ENCODE results near the gene MED13L.

The MED13L gene

GRCh38 chr12:116303929-116304328 is 26.4 kb upstream of the MED13L start:
- H3K36me3 ChIP-seq (ENCODE audit: control insufficient read depth in 4 of 4, insufficient read depth in 4 of 4, low read length in 3 of 4): no peaks in the 10 kb centered on the region
- WGBS (ENCODE audit: insufficient coverage): 100% methylated on average over 1 of the region's 2 CpGs
- no peak for DNase-seq
- no peak overlapping the region for H3K4me3 ChIP-seq (ENCODE audit: control insufficient read depth in 1 of 7, extremely low read depth in 1 of 7, insufficient read depth in 4 of 7, low read depth in 2 of 7, low read length in 6 of 7)
- no peaks in the 10 kb centered on the region for H3K27me3 ChIP-seq (replicated peaks in 2 of 5; ENCODE audit: control insufficient read depth in 4 of 5, insufficient read depth in 5 of 5, low read length in 4 of 5)
- ChIA-PET POLR2A (no interaction called here), CTCF (interaction anchor here (0.6 to 1.4 kb wide), 4 partner anchors 10 to 48 kb away, joined by 3 to 4 read pairs (median 3); no protein-coding TSS in a partner anchor)
- H3K9me3 ChIP-seq (ENCODE audit: control extremely low read depth in 1 of 5, control insufficient read depth in 4 of 5, insufficient read depth in 2 of 5, low read depth in 1 of 5, low read length in 4 of 5): no peaks in the 10 kb centered on the region
- H3K27ac ChIP-seq (ENCODE audit: insufficient read depth in 1 of 2, low read depth in 1 of 2, low read length in 2 of 2, poor library complexity in 1 of 2, severe bottlenecking in 2 of 2): no peak overlapping the region
- peaks cover 0 to 25% (median 2%) of the 10 kb centered on the region in 4 experiments for H3K4me1 ChIP-seq (ENCODE audit: control extremely low read depth in 1 of 4, control insufficient read depth in 4 of 4, insufficient read depth in 4 of 4, low read length in 3 of 4)

- Histone ChIP-seq H3K27ac (ENCODE audit: insufficient read depth in 1 of 2, low read depth in 1 of 2, low read length in 2 of 2, poor library complexity in 1 of 2, severe bottlenecking in 2 of 2) (no peak overlapping the region), H3K4me1 (ENCODE audit: control extremely low read depth in 1 of 4, control insufficient read depth in 4 of 4, insufficient read depth in 4 of 4, low read length in 3 of 4) (peaks cover 0 to 25% (median 2%) of the 10 kb centered on the region in 4 experiments), H3K36me3 (ENCODE audit: control insufficient read depth in 4 of 4, insufficient read depth in 4 of 4, low read length in 3 of 4) (no peaks in the 10 kb centered on the region), H3K27me3 (replicated peaks in 2 of 5; ENCODE audit: control insufficient read depth in 4 of 5, insufficient read depth in 5 of 5, low read length in 4 of 5) (no peaks in the 10 kb centered on the region), H3K9me3 (ENCODE audit: control extremely low read depth in 1 of 5, control insufficient read depth in 4 of 5, insufficient read depth in 2 of 5, low read depth in 1 of 5, low read length in 4 of 5) (no peaks in the 10 kb centered on the region), H3K4me3 (ENCODE audit: control insufficient read depth in 1 of 7, extremely low read depth in 1 of 7, insufficient read depth in 4 of 7, low read depth in 2 of 7, low read length in 6 of 7) (no peak overlapping the region)
- ChIA-PET CTCF (interaction anchor here (0.6 to 1.4 kb wide), 6 partner anchors 9 to 141 kb away, joined by 3 to 4 read pairs (median 3); no protein-coding TSS in a partner anchor), POLR2A (no interaction called here)
- no peak for DNase-seq
- WGBS (ENCODE audit: insufficient coverage): 100% methylated on average over 2 of the region's 4 CpGs
These were observed 25.6 kb upstream of the MED13L start for GRCh38 chr12:116303066-116303465.

- peaks cover 0 to 25% (median 2%) of the 10 kb centered on the region in 4 experiments for H3K4me1 ChIP-seq (ENCODE audit: control extremely low read depth in 1 of 4, control insufficient read depth in 4 of 4, insufficient read depth in 4 of 4, low read length in 3 of 4)
- no peak overlapping the region for H3K4me3 ChIP-seq (ENCODE audit: control insufficient read depth in 1 of 7, extremely low read depth in 1 of 7, insufficient read depth in 4 of 7, low read depth in 2 of 7, low read length in 6 of 7)
- H3K36me3 ChIP-seq (ENCODE audit: control insufficient read depth in 4 of 4, insufficient read depth in 4 of 4, low read length in 3 of 4): no peaks in the 10 kb centered on the region
- H3K27ac ChIP-seq (ENCODE audit: insufficient read depth in 1 of 2, low read depth in 1 of 2, low read length in 2 of 2, poor library complexity in 1 of 2, severe bottlenecking in 2 of 2): no peak overlapping the region
- ChIA-PET POLR2A (no interaction called here), CTCF (interaction anchor here (1.0 to 1.4 kb wide), 3 partner anchors 11 to 142 kb away, joined by 3 read pairs; no protein-coding TSS in a partner anchor)
- no peaks in the 10 kb centered on the region for H3K27me3 ChIP-seq (replicated peaks in 2 of 5; ENCODE audit: control insufficient read depth in 4 of 5, insufficient read depth in 5 of 5, low read length in 4 of 5)
- DNase-seq: no peak
- whole genome bisulfite sequencing (ENCODE audit: insufficient coverage): 89% methylated on average over 21 of the region's 23 CpGs
- H3K9me3 ChIP-seq (ENCODE audit: control extremely low read depth in 1 of 5, control insufficient read depth in 4 of 5, insufficient read depth in 2 of 5, low read depth in 1 of 5, low read length in 4 of 5): no peaks in the 10 kb centered on the region
These were observed 24.9 kb upstream of the MED13L start for GRCh38 chr12:116302166-116303058.

- POLR2A ChIA-PET: no interaction called here
- CTCF ChIA-PET: no interaction called here
- H3K4me1 ChIP-seq (ENCODE audit: control extremely low read depth in 1 of 4, control insufficient read depth in 4 of 4, insufficient read depth in 4 of 4, low read length in 3 of 4): peaks cover 0 to 25% (median 2%) of the 10 kb centered on the region in 4 experiments
These were observed 24.1 kb upstream of the MED13L start for GRCh38 chr12:116301621-116302020.

GRCh38 chr12:116299665-116300328 is 22.3 kb upstream of the MED13L start:
- Histone ChIP-seq H3K9me3 (ENCODE audit: control extremely low read depth in 1 of 5, control insufficient read depth in 4 of 5, insufficient read depth in 2 of 5, low read depth in 1 of 5, low read length in 4 of 5) (no peaks in the 10 kb centered on the region), H3K36me3 (ENCODE audit: control insufficient read depth in 4 of 4, insufficient read depth in 4 of 4, low read length in 3 of 4) (no peaks in the 10 kb centered on the region), H3K4me1 (ENCODE audit: control extremely low read depth in 1 of 4, control insufficient read depth in 4 of 4, insufficient read depth in 4 of 4, low read length in 3 of 4) (peaks cover 0 to 25% (median 2%) of the 10 kb centered on the region in 4 experiments), H3K4me3 (ENCODE audit: control insufficient read depth in 1 of 7, extremely low read depth in 1 of 7, insufficient read depth in 4 of 7, low read depth in 2 of 7, low read length in 6 of 7) (no peak overlapping the region), H3K27ac (ENCODE audit: insufficient read depth in 1 of 2, low read depth in 1 of 2, low read length in 2 of 2, poor library complexity in 1 of 2, severe bottlenecking in 2 of 2) (no peak overlapping the region), H3K27me3 (replicated peaks in 2 of 5; ENCODE audit: control insufficient read depth in 4 of 5, insufficient read depth in 5 of 5, low read length in 4 of 5) (no peaks in the 10 kb centered on the region)
- DNase-seq: no peak
- CTCF ChIA-PET: interaction anchor here (1.1 to 1.5 kb wide), 2 partner anchors 21 to 24 kb away, joined by 3 to 4 read pairs; no protein-coding TSS in a partner anchor
- WGBS (ENCODE audit: insufficient coverage): 96% methylated on average over 6 of the region's 9 CpGs
- POLR2A ChIA-PET: no interaction called here

More at GRCh38 chr12:116301621-116302020, 24.1 kb upstream of the MED13L start:
- Histone ChIP-seq H3K27me3 (replicated peaks in 2 of 5; ENCODE audit: control insufficient read depth in 4 of 5, insufficient read depth in 5 of 5, low read length in 4 of 5) (no peaks in the 10 kb centered on the region), H3K27ac (ENCODE audit: insufficient read depth in 1 of 2, low read depth in 1 of 2, low read length in 2 of 2, poor library complexity in 1 of 2, severe bottlenecking in 2 of 2) (no peak overlapping the region), H3K9me3 (ENCODE audit: control extremely low read depth in 1 of 5, control insufficient read depth in 4 of 5, insufficient read depth in 2 of 5, low read depth in 1 of 5, low read length in 4 of 5) (no peaks in the 10 kb centered on the region), H3K36me3 (ENCODE audit: control insufficient read depth in 4 of 4, insufficient read depth in 4 of 4, low read length in 3 of 4) (no peaks in the 10 kb centered on the region), H3K4me3 (ENCODE audit: control insufficient read depth in 1 of 7, extremely low read depth in 1 of 7, insufficient read depth in 4 of 7, low read depth in 2 of 7, low read length in 6 of 7) (no peak overlapping the region)
- no peak for DNase-seq
- 100% methylated on average over 4 of the region's 4 CpGs for WGBS (ENCODE audit: insufficient coverage)

GRCh38 chr12:116299064-116299463 is 21.6 kb upstream of the MED13L start:
- Histone ChIP-seq H3K9me3 (ENCODE audit: control extremely low read depth in 1 of 5, control insufficient read depth in 4 of 5, insufficient read depth in 2 of 5, low read depth in 1 of 5, low read length in 4 of 5) (no peaks in the 10 kb centered on the region), H3K4me1 (ENCODE audit: control extremely low read depth in 1 of 4, control insufficient read depth in 4 of 4, insufficient read depth in 4 of 4, low read length in 3 of 4) (peaks cover 0 to 19% (median 2%) of the 10 kb centered on the region in 4 experiments), H3K27ac (ENCODE audit: insufficient read depth in 1 of 2, low read depth in 1 of 2, low read length in 2 of 2, poor library complexity in 1 of 2, severe bottlenecking in 2 of 2) (no peak overlapping the region), H3K27me3 (replicated peaks in 2 of 5; ENCODE audit: control insufficient read depth in 4 of 5, insufficient read depth in 5 of 5, low read length in 4 of 5) (no peaks in the 10 kb centered on the region), H3K4me3 (ENCODE audit: control insufficient read depth in 1 of 7, extremely low read depth in 1 of 7, insufficient read depth in 4 of 7, low read depth in 2 of 7, low read length in 6 of 7) (no peak overlapping the region), H3K36me3 (ENCODE audit: control insufficient read depth in 4 of 4, insufficient read depth in 4 of 4, low read length in 3 of 4) (no peaks in the 10 kb centered on the region)
- ChIA-PET POLR2A (no interaction called here), CTCF (interaction anchor here (1.1 kb wide), 1 partner anchor 20 kb away, joined by 4 read pairs; no protein-coding TSS in a partner anchor)
- DNase-seq: no peak
- 78% methylated on average over 1 of the region's 2 CpGs for WGBS (ENCODE audit: insufficient coverage)

Measured in common myeloid progenitor, CD34-positive (primary cell).